A549 (cell line): ENCODE results near the gene VSIG10.

Experiments used
- CEBPB ChIP-seq, 2 experiments: fragments of >200 bp in 1 of 2; sonication (Bioruptor Twin) in 1 of 2; formaldehyde crosslinking in 1 of 2; IDR thresholded peaks; 2 replicates each; pipeline ENCODE4 v1.6.1; 2012 to 2016
- KDM1A ChIP-seq: fragments of 200-600 bp; sonication (generic); IDR thresholded peaks from 2 replicates; pipeline ENCODE4 v1.6.1; 2016; ENCODE audit warnings: low read depth, mild to moderate bottlenecking
- NFE2L2 ChIP-seq: fragments of 150-350 bp; conservative IDR thresholded peaks from 2 replicates; pipeline ENCODE4 v1.6.1; 2014; ENCODE audit warnings: low read length
- SMC3 ChIP-seq: fragments of >200 bp; sonication (Bioruptor Twin); formaldehyde crosslinking; IDR thresholded peaks from 3 replicates; pipeline ENCODE4 v1.6.1; 2018; ENCODE audit warnings: inconsistent platforms
- ZNF302 ChIP-seq: fragments of 250-450 bp; sonication (Bioruptor Pico); IDR thresholded peaks from 2 replicates; pipeline ENCODE4 v1.9.0; 2021; ENCODE audit warnings: inconsistent platforms, mild to moderate bottlenecking, moderate library complexity

- TF ChIP-seq ZNF302 (CRISPR knock-in tag) (no peak), NFE2L2 (no peak), KDM1A (no peak), SMC3 (no peak), CEBPB (IDR thresholded peaks at IDR 0.05) (no peak)
Measured at GRCh38 chr12:118150625-118151024, 46.8 kb upstream of the VSIG10 start.
